ENCODE data around the gene MYT1. TPM values are rescaled to one million over a fixed set of nuclear protein-coding genes. Genes with fewer than 3 reads are reported as not detected.
A peak's percentile ranks its signal among the peaks of the same experiment; 100 is the strongest.

MYT1 gene
- total RNA-seq, 1 donor from 2014 or later, result 0.20 TPM

DNA sequence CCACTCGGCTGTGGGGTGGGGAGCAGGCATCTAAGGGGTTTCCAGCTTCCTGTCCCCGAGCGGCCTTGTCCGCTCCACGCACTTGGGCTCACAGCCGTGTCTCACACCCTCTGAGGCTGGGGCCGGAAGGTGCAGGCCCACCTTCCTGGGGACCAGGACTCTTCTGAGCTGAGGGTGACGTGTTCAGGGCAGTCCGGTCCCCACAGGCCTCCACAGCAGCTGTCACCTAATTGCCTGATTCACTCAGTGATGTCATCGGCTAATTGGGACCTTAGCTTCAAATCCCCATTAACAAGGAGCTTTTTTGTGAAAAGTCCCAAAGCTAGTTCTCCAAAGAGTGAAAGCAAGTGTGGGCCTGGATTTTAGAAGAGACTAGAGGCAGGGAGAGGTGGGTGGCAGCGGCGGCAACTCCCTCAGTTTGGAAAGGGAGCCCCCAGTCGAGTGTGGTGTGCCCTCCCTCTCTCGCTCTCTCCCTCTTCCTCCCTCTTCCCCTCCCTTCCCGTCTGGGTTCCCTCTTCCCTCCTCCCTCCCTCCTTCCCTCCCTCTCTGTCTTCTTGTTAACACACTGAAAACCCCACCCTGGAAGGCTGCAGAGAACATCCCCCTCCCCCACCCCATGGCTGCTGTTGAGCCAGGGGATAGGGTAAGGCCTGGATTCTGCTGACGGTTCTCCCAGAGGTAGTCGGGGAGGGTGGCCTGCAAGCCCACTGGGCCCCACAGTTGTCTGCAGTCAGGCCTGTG lies 39.0 kb downstream of the MYT1 start:
- DNase-seq (no peak), ATAC-seq (no peak)
- intact Hi-C loops (cut with micrococcal nuclease), result no loop called here

DNA sequence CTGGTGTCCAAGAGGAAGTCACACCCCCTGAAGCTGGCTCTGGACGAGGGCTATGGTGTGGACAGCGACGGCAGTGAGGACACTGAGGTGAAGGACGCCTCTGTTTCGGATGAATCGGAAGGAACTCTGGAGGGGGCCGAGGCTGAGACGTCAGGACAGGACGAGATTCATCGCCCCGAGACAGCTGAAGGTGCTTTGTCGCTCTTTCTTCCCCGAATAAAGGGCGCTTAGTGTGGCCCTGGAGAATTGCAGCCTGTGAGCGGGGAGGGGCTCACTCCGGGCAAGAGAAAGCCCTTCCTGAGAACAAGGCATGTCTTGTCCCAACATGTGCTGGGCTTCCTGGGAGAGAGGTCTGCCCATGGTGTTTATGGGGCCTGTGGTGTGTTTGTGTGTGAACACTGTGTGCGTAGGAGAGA lies 41.4 kb downstream of the MYT1 start:
- ATAC-seq, result no peak
- intact Hi-C loops (cut with micrococcal nuclease), result no loop called here
- no peak for DNase-seq

DNA sequence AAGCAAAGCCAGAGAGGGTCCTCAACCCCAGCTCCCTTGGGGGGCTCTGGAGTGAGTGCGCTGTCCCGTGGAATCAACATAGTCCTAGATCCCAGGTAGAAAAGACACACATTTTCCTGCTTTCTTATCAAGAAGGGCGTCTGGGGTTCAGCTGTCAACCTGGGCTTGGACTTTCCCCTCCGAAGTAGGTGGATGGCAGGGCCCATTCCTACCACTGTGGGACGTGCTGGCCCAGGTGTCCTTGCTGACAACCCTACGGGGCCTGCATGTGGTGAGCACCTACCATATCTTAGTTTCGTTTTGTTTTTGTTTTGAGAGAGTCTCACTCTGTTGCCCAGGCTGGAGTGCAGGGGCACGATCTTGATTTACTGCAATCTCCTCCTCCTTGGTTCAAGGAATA lies 42.4 kb downstream of the MYT1 start:
- no peak for ATAC-seq
- intact Hi-C loops (cut with micrococcal nuclease), result no loop called here
- DNase-seq, result no peak

DNA sequence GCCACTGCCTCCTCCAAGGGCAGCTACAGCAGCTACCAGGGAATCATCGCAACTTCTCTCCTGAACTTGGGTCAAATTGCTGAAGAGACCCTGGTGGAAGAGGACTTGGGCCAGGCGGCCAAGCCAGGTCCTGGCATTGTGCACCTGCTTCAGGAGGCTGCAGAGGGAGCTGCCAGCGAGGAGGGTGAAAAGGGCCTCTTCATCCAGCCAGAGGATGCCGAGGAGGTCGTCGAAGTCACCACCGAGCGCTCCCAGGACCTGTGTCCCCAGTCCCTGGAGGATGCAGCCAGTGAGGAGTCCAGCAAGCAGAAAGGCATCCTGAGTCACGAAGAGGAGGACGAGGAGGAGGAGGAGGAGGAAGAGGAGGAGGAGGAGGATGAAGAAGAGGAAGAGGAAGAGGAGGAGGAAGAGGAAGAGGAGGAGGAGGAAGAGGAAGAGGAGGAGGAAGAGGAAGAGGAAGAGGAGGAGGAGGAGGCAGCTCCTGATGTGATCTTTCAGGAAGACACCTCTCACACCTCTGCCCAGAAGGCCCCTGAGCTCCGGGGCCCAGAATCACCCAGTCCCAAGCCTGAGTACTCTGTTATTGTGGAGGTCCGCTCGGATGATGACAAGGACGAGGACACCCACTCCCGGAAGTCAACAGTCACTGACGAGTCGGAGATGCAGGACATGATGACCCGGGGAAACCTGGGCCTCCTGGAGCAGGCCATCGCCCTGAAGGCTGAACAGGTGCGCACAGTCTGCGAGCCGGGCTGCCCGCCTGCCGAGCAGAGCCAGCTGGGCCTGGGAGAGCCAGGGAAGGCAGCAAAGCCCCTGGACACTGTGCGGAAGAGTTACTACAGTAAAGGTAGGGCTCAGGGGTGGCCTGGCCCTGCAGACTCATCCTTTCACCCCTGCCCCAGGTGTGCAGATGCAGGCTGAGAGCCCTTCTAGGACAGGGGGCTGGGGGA lies 43.7 kb downstream of the MYT1 start:
- ATAC-seq, result no peak
- no peak for DNase-seq
- intact Hi-C loops (cut with micrococcal nuclease), result no loop called here

DNA sequence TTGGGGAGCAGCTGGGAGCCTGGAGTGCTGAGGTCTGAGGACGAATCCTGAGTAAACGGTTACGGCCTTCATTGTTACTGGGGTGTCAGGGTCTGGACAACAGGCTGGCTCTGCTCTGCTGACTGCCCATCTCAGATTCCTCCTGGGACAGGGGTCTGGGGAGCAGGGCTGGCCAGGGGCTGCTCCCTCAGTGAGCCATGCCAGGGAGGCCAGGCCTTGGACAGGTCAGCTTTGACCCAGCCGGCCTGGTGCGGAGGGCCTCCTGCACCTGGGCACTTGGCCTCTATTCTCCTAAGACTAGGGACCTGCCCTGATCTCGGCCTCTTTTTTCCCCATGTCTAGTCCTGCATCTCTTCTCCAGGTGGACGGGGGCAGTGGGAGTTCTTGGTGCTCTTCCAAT lies 44.9 kb downstream of the MYT1 start:
- DNase-seq (no peak), ATAC-seq (no peak)
- intact Hi-C loops (cut with micrococcal nuclease), result no loop called here

DNA sequence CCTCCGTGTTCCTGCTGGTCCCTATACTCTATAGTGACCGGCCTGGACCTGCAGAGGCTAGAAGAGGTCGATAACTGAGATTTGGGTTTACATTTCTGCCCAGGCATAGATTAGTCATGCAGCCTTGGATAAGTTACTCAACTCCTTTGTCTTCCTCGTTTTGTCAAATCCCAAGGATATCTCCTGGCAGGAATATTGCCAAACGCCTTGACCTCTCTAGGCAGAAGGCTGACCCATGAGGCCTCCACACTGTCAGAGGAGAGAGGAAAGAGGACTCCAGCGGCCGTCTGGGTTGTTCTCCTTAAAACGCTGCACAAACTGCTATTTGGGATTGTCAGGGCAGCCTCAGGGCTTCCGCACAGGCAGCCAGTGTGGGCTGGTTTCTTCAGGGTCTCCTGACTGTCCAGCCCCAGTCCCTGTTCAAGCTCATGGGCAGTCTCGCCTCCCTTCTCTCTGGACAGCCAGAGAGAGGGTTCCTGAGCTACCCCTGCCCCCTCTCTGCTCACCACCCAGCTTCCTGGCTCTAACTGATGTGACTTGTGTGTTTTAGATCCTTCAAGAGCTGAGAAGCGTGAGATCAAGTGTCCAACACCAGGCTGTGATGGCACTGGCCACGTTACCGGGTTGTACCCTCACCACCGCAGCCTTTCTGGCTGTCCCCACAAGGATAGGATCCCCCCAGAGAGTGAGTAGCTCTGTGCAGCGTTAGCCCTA lies 46.6 kb downstream of the MYT1 start:
- no peak for ATAC-seq
- intact Hi-C loops (cut with micrococcal nuclease), result no loop called here

DNA sequence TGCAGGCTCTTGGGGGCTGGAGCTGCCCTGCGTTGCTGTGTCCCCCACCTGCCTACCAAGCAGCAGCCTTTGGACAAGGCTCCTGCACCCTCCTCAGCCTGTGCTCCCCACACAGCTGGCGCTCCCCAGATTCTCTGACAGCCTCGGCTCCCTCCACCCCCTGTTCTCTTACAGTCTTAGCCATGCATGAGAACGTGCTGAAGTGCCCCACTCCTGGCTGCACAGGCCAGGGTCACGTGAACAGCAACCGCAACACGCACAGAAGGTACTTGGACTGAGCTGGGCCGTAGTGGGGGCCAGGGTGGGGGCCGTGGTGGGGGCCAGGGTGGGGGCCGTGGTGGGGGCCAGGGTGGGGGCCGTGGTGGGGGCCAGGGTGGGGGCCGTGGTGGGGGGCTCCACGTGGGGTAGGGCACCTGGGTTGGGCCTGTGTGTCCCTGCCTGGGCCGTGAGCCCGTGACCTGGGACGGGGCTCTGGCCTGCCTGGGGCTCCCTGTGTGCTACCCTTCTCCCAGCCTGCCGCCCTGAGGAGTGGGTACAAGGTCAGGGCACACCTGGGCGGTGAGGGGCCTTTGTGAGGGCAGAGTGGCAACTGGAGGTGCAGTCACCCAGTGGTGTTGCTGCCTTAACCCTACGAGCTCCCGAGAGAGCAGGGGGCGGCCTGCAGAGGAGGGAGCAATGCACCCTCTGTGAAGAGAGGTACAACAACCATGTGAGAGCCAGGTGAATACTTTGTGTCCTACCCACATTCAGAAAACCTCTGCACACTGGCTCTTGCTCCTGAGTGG lies 47.8 kb downstream of the MYT1 start:
- DNase-seq (no peak), ATAC-seq (peak; percentile 47)
- intact Hi-C loops (cut with micrococcal nuclease), result no loop called here

More for the DNA sequence above, 46.6 kb downstream of the MYT1 start:
- no peak for DNase-seq

DNA sequence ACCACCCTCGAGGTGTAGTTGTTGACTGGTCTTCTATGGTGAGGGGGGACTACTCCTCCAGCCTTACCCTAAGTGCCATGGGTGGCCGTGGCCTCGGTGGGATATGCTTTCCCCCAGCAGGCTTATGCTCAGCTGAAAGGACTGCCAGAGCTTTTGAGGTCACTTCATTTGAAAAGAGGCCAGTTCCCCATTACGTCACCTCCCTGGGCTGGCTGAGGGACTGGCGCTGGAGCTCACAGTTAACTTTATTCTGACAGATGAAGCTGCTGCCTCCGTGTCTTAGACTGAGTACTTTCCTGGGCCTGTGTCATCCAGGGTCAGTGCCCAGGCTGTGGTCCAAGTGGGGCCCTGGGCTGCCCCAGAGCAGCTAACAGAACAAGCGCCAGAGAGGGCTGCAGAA lies 48.5 kb downstream of the MYT1 start:
- intact Hi-C loops (cut with micrococcal nuclease), result no loop called here
- DNase-seq (peak; percentile 84), ATAC-seq (peak; percentile 94)

DNA sequence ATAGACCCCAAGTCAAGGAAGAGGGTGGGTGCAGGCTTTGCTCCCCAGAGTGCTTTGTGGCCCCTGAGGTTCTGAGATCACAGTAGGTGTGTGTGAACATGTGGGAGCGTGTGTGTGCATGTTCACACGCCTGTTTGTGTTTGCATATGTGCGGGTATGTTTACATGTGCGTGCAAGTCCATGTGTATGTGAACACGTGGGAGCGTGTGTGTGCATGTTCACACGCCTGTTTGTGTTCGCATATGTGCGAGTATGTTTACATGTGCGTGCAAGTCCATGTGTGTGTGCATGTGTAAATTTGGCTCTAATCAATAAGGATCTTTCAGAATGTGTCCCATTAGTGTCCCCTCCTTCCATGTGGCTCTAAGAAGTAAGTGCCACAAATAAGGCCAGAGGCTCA lies 49.9 kb downstream of the MYT1 start:
- ATAC-seq (no peak), DNase-seq (no peak)
- intact Hi-C loops (cut with micrococcal nuclease), result no loop called here

DNA sequence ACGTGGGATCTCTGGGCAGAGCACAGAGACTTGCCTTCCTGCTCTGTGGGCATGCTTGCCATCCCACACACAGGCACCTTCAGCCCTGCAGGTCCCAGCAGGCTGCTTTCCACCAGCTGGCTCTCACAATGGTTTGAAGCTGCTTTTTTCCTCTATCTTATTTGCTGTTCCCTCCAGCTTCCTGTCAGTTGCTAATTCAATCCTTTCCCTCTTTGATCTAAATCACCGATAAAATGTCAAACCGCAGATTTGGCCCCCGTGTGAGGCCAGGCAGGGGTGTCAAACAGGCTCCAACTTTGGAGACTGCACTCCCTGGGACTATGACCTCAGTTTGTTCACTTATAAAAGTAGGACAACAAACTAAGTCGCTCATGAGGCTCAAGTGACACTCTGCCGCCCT lies 50.7 kb downstream of the MYT1 start:
- DNase-seq (no peak), ATAC-seq (no peak)
- intact Hi-C loops (cut with micrococcal nuclease), result no loop called here

DNA sequence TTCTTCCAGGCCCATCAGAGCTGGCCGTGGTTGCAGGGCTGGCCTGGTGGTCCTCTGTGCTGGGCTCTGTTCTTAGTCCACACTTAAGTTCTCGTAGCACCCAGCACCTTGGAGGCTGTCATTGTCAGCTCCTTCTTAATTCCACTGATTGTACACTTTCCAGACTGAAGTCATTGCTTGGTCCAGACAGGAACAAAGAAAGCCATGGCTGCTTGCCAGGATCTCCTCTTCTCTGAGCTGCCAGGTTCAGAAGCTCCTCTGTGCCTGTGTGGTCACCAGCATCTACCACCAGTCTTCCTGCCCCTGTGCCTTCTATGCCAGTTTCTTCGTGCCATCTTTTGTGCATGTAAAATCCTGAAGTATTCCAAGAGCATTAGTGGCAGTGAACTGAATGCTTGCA lies 51.8 kb downstream of the MYT1 start:
- intact Hi-C loops (cut with micrococcal nuclease), result no loop called here
- no peak for DNase-seq
- ATAC-seq, result peak; percentile 28

DNA sequence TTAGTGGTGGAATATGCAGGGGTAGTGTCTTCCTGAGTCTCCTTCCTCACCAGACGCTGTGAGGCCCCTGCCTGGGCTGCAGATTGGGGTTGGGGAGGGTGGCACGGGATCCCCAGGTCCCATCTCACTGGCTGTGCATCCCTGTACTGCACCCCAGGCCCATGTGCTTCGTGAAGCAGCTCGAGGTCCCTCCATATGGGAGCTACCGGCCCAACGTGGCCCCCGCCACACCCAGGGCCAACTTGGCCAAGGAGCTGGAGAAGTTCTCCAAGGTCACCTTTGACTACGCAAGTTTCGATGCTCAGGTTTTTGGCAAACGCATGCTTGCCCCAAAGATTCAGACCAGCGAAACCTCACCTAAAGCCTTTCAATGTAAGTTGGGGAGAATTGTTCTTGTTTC lies 52.7 kb downstream of the MYT1 start:
- DNase-seq, result no peak
- no peak for ATAC-seq
- intact Hi-C loops (cut with micrococcal nuclease), result no loop called here

DNA sequence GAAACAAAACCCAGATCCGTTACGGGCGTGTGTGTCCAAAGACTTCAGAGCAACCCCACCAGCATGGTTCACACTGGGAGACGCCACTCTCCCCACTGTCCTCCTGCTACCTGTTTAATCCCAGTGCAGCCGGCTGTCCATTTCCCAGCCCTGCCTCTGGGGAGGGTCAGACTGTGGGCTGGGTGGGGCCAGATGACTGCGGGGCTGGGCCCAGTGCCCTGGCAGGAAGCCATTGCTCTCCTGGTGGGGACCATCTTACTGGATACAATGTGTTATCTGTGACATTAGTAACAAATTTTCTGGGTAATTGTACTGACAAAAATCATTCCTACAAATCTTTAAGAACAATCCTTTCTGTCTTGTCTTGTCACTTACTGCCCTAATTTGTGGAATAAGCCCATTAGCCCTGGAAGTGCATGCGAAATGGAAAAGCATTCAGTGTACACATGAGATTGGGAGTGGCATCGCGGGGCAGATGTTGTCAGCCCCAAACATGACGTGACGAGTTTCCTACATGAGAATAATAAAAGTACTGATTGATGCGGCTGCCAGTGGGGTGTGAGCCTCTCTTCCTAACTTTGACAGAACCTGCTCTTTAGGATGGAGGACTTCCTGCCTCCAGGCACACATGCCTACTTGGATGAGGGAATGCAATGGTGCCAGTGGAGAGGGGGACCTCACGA lies 53.4 kb downstream of the MYT1 start:
- DNase-seq, result no peak
- intact Hi-C loops (cut with micrococcal nuclease), result no loop called here
- ATAC-seq, result no peak

DNA sequence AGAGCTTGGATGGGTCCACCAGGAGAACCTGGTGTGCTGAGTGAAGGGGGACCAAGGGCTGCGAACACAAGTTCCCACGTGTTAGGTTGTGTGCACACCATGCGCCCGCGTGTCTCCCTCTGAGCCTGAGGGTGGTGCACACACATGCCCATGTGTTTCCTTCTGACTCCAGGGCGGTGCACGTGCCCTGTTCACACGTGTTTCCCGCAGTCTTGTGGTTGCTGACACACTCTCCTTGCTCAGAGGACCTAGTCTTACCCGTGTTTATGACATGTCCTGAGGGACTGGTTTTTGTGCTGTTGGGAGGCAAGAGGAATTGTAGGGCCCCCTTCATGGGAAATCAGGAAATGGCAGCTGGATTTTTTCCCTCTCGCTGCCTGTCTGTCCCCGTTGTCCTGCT lies 55.0 kb downstream of the MYT1 start:
- ATAC-seq, result no peak
- no peak for DNase-seq
- intact Hi-C loops (cut with micrococcal nuclease), result no loop called here

DNA sequence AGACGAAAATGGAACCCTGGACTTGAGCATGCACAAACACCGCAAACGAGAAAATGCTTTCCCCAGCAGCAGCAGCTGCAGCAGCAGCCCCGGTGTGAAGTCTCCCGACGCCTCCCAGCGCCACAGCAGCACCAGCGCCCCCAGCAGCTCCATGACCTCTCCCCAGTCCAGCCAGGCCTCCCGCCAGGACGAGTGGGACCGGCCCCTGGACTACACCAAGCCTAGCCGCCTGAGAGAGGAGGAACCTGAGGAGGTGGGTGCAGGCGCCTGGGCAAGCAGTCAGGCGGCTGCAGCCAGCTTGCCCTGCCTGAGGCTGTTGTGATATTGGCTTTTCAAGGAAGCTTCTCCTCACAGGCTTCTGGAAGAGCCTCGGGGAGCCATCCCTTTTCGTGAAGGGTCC lies 55.5 kb downstream of the MYT1 start:
- DNase-seq (no peak), ATAC-seq (no peak)
- intact Hi-C loops (cut with micrococcal nuclease), result no loop called here

DNA sequence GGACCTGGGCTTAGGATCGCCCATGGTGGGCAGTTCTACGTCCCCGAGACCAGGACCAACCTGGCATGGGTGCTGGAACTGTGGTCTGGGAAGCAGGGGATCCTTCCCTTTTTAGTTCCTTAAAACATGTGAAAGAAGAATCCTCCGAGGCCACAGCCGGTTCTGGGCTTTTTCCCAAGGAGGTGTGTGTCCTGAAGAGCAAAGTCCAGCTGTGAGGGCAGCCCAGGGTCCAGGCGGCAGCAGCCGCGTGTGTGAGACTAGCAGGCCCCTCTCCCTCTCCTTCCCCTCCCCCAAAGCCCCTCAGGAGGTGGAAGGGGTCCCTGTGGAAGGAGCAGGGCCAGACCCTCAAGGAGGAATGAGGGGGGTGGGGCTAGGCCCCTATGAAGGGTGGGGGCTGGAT lies 56.2 kb downstream of the MYT1 start:
- DNase-seq (no peak), ATAC-seq (no peak)
- intact Hi-C loops (cut with micrococcal nuclease), result no loop called here

DNA sequence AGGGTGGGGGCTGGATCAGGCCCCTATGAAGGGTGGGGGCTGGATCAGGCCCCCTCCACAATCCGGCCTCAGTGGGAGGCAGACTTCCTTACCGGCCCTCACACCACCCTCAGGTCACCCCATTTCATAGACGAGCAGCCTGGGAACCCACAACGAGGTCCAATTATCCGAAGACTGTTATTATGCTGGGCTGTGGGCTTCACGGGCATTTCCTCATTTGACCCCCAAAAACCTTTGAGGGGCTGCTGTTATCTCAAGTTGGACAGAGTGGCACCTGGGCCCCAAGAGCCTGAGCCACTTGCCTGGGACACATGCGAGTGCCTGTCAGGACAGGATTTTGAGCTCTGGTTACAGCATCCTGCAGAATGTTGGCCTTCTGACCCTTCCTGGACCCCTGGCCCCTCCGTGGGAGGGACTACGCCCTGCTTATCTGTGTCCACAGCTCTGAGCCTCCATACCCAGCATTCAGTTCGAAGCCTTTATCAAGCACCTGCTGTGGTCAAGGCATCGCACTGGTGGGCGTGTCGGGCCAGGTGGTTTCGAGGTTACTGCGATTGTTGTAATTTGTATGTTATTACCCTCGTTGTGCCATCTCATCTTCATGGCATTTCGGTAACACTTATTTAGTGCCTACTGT lies 56.8 kb downstream of the MYT1 start:
- intact Hi-C loops (cut with micrococcal nuclease), result no loop called here
- ATAC-seq, result no peak
- no peak for DNase-seq

DNA sequence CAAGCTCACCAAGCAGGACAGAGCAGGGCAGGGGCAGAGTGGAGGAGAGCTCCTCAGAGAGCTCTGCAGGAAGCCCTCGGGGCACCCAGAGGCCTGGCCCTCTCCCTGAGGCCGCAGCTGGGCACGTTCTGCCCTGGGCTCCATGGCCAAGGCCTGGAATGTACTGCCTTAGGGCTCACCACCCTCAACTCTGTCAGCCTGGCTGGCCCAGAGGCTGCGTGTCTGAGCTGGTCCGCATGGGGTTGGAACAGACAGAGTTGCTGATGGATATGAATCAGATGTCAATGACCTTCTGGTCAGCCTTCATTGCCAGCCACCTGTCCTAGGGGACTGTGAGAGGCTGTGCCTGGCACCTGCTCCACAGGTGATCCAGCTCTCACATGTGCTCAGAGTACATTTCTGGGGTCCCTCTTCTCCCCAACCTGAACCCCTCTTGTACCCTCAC lies 58.1 kb downstream of the MYT1 start:
- ATAC-seq (peak; percentile 5), DNase-seq (no peak)
- intact Hi-C loops (cut with micrococcal nuclease), result no loop called here

Measured in left ventricle myocardium superior (tissue), 1 donor.